Femur (tissue), 1 donor: Measurements from ENCODE around the gene TSNAX.

Experiments
- DNase-seq: peaks from one replicate; pipeline ENCODE4 v3.0.0-alpha.2; 2017

TSNAX gene

DNA sequence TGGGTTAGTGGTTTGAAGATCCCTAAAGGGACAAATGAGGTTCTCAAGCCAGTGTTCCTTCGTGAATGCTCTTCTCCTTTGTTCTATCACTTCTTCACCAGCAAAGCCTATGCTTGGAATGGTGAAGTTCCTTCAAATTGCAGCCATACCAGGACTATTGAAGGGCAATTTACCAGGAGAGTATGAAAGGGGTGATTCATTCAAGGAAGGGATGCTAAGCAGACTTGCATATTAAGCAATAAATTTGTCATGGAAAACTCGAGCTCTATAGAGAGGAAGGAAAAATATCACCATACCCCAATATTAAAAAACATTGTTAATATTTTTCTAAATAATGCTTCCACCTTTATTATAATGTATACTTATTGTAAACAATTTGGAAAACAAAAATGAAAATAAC is 9.3 kb upstream of the TSNAX start:
- no peak for DNase-seq

DNA sequence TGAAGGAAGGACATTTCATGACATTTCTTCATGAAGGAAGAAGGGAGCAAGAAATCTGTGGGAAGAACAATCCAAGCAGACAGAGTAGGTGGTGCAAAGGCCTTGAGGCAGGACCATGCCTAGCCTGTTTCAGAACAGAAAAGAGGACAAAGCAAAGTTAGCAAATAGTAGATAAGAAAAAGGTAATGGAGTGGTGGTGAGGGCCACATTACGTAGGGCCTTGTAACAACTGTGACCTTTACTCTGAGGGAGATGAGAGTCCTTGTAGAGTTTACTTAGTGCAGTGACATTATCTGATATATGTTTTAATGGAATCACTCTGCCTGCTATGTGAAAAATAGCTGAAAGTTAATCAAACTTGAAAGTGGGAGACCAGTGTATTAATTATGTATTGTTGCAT is 6.4 kb upstream of the TSNAX start:
- no peak for DNase-seq

DNA sequence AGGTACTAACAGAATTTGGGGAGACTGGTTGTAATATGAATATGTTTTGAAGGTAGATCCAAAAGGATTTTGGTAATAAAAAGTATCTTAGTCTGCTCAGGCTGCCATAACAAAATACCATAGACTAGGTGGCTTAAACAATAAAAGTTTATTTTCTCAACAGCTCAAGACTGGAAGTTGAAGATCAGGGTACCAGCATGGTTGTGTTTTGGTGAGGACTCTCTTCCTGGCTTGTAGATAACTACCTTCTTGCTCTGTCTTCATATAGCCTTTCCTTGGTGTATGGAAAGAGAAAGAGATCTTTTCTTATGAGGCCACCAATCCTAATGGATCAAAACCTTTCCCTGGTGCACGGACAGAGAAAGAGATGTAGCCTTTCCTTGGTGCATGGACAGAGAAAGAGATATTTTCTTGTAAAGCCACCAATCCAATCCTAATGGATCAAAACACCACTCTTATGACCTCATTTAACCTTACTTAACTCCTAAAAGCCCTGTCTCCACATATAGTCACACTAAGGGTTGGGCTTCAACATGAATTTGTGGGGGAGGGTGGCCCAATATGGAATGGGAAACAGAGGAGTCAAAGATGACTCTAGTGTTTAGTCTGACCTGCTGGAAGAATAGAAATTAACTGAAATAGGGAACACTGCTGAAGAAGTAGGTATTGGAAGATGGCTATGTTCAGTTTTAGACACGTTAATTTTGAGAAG is 5.4 kb upstream of the TSNAX start:
- no peak for DNase-seq

DNA sequence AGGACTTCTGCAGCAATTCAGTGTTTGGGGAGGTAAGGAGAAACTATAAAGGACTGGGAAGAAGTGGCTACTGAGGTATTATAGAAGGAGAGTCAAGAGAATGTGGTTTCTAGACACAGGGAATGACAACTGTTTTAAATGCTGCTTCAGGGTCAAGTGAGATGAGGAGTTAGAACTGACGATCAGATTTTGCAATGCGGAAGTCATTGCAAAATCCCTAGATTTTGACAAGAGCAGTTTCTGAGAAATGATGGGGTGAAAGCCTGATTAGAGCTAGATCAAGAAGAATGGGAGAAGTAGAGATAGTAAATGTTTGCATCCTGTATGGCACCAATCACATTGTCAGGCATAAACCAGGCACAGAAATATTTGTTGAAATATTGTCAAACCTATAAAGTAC is 4.7 kb upstream of the TSNAX start:
- no peak for DNase-seq

DNA sequence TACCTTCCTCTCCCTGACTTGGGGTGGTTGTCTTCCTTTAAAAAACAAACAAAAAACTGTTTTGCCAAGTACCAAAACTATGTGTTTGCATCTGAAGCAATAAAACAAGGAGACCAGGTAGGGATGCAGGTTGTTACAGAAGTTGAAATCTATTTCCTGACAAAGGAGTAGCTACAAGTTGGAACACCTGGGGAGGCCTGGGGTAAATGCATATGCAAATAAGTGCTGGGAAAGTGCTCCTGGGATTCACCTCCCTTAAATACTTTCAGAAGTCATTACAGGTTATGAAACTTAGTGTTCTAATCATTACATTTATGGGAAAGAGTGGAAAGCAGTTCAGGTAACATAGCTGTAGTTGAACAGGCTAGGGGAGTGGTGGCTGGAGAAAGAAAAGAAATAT is 1.9 kb upstream of the TSNAX start:
- DNase-seq: no peak

DNA sequence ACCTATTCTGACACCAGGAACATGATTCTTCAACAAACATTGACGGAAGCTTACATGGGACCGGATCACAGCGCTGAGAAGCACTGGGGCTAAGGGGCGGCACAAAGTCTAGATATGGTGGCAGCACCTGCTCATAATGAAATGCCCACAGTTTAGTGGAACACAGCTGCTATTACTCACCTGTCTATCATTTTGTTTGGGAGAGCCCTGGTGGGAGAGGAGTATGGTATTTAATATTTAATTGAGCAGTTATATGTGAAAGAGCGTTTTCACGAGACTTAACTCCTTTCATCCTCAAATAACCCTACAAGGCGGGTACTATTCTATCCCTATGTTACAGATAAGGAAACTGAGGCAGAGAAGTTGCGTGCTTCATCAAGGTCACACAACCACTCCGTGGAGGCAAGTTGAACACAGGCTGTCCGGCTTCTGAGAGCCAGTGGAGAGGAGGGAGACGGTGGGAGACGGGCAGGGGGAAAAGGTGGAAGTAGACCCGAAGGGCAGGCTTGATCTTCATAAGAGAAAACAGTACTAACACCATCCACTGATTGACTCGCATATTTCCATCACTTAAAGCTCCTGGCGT is 790 bp upstream of the TSNAX start:
- DNase-seq: no peak

DNA sequence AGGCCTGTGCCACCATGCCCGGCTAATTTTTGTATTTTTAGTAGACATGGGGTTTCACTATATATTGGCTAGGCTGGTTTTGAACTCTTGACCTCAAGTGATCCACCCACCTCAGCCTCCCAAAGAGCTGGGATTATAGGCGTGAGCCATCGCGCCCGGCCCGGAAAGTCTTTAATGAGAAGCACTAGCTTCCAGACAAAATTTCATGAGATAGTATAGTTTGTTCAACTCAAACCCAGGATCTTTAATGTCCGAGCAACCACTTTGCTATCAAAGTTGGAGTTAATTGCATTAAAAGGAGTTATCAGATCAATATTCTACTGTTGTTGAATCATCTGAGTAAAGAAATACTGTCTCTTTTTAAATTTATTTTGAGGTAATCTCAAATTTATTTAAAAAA is 4.8 kb downstream of the TSNAX start:
- no peak for DNase-seq

DNA sequence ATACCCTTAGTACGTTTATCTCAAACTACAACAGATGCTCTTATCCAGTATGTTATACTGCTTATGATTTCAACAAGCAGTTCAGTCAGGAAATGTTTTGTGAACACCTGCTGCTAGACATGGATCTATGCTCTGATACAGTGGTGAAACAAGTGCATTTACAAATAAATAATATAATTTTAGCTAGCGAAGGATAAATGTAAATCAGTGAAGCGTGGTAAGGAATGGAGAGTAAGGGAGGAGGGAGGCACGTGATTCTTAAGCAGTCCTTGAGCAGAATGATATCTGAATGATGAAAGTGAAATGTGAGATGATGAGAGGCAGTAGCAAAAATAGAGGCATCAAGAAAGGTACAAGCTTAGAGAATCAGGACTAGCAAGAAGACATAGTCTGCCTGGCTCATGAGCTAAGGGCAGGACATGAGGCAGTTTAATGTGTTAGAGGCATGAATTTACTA is 6.3 kb downstream of the TSNAX start:
- DNase-seq: no peak

DNA sequence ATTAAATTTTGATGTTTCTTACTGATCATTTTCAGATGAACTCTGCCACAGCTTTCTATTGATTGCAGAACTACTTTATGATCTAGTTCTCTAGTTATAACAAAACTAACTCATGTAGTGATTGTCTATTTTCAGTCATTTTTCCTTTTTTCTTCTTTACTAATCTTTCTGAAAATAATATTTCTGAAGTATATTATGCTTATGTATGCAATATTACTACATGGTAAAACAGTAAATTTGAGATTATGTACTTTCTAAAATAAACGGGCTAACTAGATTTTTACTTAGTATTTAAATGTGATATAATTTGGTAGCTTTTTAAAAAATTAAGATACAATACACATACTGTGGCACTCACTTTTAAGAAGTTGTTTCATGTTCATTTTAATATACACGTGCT is 7.6 kb downstream of the TSNAX start:
- no peak for DNase-seq

DNA sequence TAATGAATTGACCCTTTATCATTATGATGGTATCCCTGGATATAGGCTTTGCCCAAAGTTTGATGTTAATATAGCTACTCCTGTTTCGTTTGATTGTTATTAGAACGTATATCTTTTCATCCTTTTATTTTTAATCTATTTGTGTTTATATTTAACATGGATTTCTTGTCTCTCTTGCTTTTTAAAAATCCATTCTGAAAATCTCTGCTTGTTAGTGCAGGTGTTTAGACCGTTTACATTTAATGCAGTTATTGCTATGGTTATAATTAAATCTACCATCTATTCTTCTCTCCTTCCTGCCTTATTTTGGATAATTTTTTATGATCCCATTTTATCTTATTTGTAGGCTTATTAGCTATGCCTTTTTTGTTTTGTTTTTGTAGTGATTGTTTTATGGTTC is 12.4 kb downstream of the TSNAX start:
- no peak for DNase-seq

DNA sequence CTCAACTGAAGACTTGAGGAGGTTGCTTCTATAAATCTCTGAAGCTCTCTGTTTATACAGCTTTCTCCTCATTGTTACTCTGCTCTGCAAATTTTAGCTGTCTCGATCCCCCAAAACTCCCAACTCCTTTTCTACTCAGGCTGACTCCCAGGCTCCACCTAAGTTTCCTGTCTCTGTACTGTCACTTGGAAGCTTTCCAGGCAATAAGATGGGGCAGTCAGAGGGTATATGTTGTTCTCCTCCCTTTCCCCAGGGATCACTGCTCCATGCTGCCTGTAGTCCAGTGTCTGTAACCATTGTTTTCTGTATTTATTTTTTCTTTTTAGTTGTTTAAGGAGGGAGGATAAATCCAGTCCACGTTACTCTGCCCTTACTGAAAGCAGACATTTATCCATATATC is 13.4 kb downstream of the TSNAX start:
- no peak for DNase-seq

DNA sequence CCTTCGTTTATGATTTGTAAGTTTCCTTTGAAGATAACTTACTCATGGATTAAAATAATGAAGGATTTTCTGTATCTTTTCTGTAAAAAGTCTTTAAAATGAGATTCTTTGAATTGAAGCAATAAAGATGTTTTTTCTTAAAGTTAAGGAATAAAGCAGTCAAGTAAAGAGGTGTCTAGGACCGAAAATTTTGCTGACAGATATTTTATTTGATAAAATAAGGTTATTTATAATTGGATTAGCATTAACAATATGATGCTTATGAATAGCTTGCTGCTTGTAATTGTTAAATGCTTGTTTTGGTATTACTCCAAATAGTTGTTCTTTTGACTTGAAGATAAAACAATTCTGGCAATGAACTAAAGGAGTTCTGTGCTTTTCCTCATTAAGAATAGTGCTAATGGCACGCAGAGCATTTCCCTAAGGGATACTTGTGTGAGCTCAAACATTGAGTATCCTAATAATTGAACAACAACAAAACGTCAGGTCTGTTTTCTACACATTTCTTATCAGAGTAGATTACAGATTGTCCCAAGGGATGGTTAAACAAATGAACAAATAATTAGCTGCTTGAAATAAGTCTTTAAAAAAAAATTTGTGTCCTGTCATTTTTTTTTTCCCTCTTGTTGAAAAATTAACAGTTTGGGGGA is 16.6 kb downstream of the TSNAX start:
- no peak for DNase-seq

DNA sequence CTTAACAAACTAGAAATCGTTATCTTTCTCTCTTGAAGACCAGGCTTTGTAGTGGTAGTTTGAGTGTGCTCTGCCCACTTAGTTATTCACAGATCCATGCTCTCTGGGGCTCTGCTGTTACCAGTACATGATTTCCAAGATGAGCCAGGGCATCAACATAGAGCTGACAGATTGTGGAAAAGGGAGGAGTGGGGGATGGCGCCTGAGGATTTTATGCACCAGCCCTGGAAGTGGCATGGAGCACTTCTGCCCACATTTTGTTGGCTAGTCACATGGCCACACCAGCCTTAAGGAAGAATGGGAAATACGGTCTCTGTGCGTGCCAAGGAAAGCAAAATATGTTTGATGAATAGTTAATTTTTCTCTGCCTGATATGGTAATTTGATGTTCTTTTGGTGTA is 18.2 kb downstream of the TSNAX start:
- no peak for DNase-seq

DNA sequence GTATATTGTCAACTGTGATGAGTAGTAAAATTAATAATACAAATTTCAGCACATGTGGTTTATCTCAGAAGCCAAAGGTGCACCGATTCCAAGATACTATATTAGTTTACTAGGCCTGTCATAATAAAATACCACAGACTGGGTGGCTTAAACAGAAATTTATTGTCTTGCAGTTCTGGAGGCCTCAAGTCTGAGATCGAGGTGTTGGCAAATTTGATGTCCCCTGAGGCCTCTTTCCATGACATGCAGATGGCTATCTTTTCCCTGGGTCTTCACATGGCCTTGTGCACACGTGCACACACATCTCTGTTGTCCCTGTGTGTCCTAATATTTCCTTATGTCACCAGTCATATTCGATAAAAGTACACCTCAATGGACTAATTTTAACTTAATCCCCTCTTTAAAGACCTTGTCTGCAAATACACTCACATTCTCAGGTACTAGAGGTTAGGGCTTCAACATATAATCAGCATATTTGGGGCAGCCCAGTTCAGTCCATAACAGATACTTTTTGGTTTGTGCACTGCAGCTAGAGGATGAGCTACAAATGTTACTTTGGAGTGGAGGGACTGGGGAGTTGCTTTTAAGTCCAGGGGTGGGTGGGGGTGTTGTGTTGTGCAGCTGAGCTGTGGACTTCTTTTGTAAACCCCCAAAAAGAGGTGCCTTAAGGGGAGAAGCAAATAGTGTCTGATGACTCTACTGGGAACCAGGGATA is 21.4 kb downstream of the TSNAX start:
- no peak for DNase-seq

DNA sequence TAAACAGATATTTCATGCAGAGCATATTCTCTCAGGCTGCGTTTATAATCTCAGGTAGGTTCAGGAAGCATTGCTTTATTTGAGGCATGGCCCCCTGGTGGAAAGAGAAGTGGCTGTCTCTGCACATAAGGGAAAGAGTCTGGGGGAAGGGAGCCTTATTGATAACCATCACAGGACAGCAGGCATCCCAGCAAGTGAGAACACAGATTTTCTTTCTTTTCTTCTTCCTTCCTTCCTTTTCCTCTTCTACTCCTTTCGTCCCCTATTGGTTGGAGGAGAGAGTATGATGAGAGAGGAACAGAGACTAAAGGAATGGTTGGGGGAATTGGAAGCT is 21.9 kb downstream of the TSNAX start:
- DNase-seq: no peak

DNA sequence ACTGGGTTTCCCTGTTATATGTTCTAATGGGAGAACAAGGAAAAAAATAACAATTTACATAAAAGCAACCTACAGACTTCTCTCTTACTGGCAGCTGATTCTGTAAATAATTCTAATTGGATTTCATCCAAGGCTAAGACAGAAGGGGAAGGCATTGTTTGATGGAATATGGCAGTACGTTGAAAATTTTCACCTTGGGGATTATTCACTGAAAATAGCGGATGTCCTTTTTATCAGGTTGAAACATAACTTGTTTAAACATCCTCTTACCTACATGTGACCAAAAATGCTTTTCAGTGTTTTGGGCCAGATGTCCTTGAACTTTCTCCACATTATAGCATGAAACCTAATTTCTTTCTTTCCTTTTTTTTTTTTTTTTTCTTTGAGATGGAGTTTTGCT is 24.9 kb downstream of the TSNAX start:
- DNase-seq: no peak

DNA sequence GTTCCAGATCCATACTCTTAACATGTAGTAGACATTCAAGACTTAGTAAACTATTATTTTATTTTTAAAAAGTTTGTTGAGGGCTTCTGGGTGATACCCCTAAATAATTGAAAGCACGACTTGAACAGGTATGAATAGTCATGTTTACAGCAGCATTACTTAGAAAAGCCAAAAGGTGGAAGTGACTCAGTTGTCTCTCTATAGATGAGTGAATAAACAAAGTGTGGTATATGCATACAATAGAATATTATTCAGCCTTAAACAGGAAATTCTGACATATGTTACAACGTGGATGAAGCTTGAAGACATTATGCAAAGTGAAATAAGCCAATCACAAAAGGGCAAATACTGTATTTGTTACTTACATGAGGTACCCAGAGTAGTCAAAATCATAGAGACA is 26.5 kb downstream of the TSNAX start:
- no peak for DNase-seq

DNA sequence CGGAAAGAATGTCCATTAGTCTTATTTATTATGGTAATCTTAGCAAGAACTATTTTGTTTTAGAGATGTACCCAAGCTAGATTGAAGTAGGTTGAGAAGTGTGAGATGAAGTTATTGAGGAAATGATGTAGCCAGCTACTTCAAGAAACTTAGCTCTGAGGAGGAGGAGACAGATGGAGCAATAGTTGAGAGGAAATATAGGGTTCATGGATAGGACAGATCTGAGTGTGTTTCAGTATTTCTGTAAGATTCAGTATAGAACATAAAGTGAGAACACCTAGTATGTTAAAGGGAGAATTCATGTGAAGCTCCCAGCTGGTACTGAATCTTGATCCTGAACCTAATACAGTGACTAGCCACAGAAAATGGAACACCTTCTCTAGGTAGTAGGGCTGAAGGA is 28.9 kb downstream of the TSNAX start:
- no peak for DNase-seq

DNA sequence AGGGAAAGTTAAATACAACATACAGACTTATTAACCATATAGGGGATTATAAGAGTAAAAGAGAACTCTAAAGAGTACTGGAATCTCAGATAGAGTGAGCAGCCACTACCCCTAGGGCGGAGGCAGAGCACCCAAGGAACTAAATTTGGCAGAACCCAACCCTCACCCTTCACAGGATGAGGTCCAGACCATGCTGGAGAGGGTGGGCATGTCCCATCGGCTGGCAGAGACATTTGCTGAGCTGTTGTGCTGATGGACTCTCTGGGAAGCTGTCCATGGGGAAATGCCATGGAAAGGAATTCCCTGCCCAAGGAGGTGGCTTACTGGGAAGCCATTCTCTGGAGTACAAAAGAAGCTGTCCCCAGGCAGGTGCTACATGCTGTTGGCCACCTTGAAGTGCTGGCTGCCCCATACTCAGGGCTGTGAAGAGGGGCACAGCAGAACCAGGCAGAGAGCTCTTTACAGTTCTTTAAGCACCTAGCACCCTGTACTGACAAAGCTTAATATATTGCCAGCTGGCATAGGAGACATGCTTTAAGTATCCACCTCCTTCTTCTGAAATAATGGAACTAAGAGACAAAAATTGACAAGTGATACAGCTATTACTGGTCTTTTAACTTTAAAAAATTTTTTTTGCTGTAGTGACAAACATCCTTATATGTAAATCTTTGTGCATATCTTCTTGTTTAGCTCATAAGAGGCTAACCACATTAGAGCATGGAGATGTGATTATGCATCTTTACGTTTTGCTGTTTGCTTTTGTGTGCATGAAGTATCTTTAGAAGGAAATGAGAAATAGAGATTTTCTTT is 29.6 kb downstream of the TSNAX start:
- DNase-seq: no peak

DNA sequence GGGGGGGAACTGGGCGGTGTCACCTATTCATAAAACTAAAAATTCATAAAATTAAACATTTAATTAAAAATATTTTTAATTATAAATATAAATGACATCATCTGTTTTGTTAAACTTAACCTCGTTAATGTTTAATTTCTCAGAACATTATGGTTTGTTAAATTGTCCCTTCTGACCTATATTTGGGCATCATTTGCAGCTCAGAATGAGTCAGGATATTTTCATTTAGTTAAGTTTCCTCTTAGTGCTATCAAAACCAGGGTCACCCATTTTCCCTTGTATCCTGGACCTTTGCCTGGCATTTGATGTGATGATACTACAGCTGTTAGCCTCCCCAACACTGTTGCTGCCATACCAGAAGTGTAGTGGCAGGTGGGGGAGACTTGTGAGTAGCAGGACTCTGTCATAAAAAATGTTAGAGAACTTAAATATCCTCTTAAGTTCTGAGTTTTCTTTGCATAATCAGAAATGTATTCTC is 30.3 kb downstream of the TSNAX start:
- no peak for DNase-seq

DNA sequence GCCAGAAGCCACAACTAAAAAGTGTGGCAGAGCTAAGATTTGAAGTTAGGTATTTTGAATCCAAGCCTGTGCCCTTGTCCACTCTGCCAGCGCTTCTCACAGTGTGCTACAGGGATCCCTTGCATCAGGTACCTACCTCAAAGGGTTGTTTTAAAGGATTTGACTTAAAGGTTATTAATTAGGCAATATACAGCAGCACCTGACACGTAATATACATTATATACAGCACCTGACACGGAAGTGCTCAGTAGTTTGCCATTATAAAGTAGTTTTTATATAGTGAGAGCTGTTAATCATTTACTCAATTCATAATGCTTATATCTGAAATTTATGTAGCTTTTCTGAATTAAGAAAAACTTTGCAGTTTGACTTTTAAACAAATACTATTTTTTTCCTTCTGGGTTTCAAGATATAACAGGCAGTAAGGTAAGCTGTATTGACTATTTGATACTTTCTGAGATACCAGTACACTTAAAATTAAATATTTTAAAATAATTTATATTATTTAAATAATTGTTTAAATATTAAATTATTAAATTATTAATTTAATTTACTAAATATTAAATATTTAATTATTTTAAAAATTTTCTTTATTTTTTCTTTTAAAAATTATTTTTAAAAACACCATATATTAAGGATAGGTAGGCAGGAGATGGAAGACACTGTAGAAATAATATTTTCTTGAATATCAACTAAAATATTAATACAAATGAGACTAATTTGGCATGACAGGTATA is 33.3 kb downstream of the TSNAX start:
- no peak for DNase-seq

DNA sequence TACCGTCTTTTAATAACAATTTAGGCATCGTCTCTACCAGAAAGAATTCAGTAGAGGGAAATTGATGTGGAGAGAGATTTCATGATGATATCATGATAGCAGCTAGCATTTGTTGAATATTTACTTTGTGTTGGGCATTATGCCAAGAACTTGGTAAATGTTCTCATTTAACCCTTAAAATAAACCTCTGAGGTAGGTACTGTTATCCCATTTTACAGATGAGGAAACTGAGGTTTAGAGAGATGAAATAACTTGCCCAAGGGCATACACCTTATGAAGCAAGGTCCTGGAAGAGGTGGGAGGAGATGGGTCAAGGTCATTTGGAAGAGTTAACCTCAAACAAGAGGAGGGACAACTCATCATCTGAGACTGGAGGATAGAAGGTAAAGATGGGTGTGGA is 34.8 kb downstream of the TSNAX start:
- DNase-seq: no peak
